KMS-11 (cell line): ENCODE data around the gene KLF4.

Source experiments
- H2AFZ ChIP-seq: fragments of 200-600 bp; sonication (generic); 2 replicates; pipeline ENCODE4 v1.6.1; 2016; ENCODE audit warnings: antibody characterized with exemption, mixed run types, low read depth
- H3K27ac ChIP-seq: fragments of 200-600 bp; sonication (generic); 2 replicates; pipeline ENCODE4 v1.6.1; 2016; ENCODE audit warnings: mild to moderate bottlenecking, mixed run types
- H3K27me3 ChIP-seq: fragments of 200-600 bp; sonication (generic); 2 replicates; pipeline ENCODE4 v1.6.1; 2017; ENCODE audit warnings: mild to moderate bottlenecking, low read depth, mixed run types, moderate library complexity; ENCODE audit not compliant: insufficient read depth
- H3K36me3 ChIP-seq: fragments of 200-600 bp; sonication (generic); 2 replicates; pipeline ENCODE4 v1.6.1; 2017; ENCODE audit warnings: mild to moderate bottlenecking, mixed run types; ENCODE audit not compliant: insufficient read depth
- H3K4me1 ChIP-seq: fragments of 200-600 bp; sonication (generic); 2 replicates; pipeline ENCODE4 v1.6.1; 2016; ENCODE audit warnings: mild to moderate bottlenecking, low read depth, mixed run types; ENCODE audit not compliant: poor library complexity, severe bottlenecking
- H3K4me2 ChIP-seq: fragments of 200-600 bp; sonication (generic); 2 replicates; pipeline ENCODE4 v1.7.0; 2016; ENCODE audit warnings: mild to moderate bottlenecking, mixed run types
- H3K4me3 ChIP-seq: fragments of 200-600 bp; sonication (generic); IDR thresholded peaks from 2 replicates; pipeline ENCODE4 v1.6.1; 2017; ENCODE audit warnings: low read depth, low read length, mixed read lengths; ENCODE audit not compliant: insufficient read depth
- H3K79me2 ChIP-seq: fragments of 200-600 bp; sonication (generic); 2 replicates; pipeline ENCODE4 v1.6.1; 2016; ENCODE audit warnings: low read depth, mixed run types; ENCODE audit not compliant: insufficient read depth
- H3K9ac ChIP-seq: fragments of 200-600 bp; sonication (generic); 2 replicates; pipeline ENCODE4 v1.6.1; 2016; ENCODE audit warnings: mild to moderate bottlenecking, mixed run types
- H4K20me1 ChIP-seq: fragments of 200-600 bp; sonication (generic); 2 replicates; pipeline ENCODE4 v1.6.1; 2016; ENCODE audit warnings: mild to moderate bottlenecking, mixed run types; ENCODE audit not compliant: insufficient read depth
- CTCF ChIP-seq: fragments of 200-600 bp; sonication (generic); conservative IDR thresholded peaks from 2 replicates; pipeline ENCODE4 v1.6.1; 2017; ENCODE audit warnings: low read depth, mild to moderate bottlenecking, antibody characterized with exemption, low read length, moderate library complexity, mixed read lengths

Gene KLF4

DNA sequence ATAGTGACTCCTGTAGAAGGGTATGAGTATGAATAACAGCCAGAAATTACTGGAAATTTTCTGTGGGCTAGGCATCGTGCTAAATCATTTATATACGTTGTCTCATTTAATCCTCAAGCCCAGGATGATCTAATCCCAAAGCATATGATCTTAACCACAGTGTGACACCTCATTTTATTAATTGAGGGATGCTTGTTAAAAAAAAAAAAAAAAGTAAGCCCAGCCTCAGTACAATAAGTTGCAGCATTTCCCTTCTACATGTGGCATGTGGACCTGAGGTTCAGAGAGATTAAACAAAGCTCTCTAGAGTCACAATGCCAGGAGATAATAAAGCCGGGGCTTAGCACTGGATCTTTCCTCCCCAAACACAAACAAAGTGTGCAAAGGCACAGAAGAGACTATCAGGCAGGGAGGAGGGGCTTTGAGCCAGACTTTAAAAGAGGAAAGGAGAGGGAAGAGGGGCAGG, 49.5 kb downstream of the KLF4 start:
- Histone ChIP-seq H3K79me2 (no peaks in the 10 kb centered on the region), H2AFZ (no peak overlapping the region), H3K27ac (no peak overlapping the region), H3K4me1 (peaks cover 8% of the 10 kb centered on the region), H3K4me2 (no peak overlapping the region), H3K9ac (no peak overlapping the region), H3K27me3 (no peaks in the 10 kb centered on the region), H4K20me1 (no peaks in the 10 kb centered on the region), H3K36me3 (no peaks in the 10 kb centered on the region), H3K4me3 (no peak overlapping the region)
- TF ChIP-seq CTCF = no peak

GRCh38 chr9:107438211-107439031, 51.1 kb downstream of the KLF4 start:
- Histone ChIP-seq H3K4me2 (no peak overlapping the region), H2AFZ (0 out of 2 replicates have a peak overlapping the region, but pooled peaks have one; percentile 14), H3K36me3 (no peaks in the 10 kb centered on the region), H3K79me2 (no peaks in the 10 kb centered on the region), H3K27me3 (no peaks in the 10 kb centered on the region), H3K4me3 (no peak overlapping the region), H4K20me1 (no peaks in the 10 kb centered on the region), H3K27ac (no peak overlapping the region), H3K9ac (no peak overlapping the region), H3K4me1 (peaks cover 8% of the 10 kb centered on the region)
- no peak for TF ChIP-seq CTCF

GRCh38 chr9:107437716-107438115, 51.9 kb downstream of the KLF4 start:
- Histone ChIP-seq H3K4me3 (no peak overlapping the region), H3K79me2 (no peaks in the 10 kb centered on the region), H3K9ac (no peak overlapping the region), H3K27me3 (no peaks in the 10 kb centered on the region), H3K36me3 (no peaks in the 10 kb centered on the region), H4K20me1 (no peaks in the 10 kb centered on the region), H3K4me2 (no peak overlapping the region), H2AFZ (no peak overlapping the region), H3K27ac (no peak overlapping the region), H3K4me1 (peaks cover 8% of the 10 kb centered on the region)
- TF ChIP-seq CTCF = no peak

GRCh38 chr9:107435415-107435814, 54.2 kb downstream of the KLF4 start:
- H3K4me3 ChIP-seq = no peak overlapping the region
- no peak overlapping the region for H3K4me2 ChIP-seq
- H3K9ac ChIP-seq = no peak overlapping the region
- peaks cover 8% of the 10 kb centered on the region for H3K4me1 ChIP-seq
- TF ChIP-seq CTCF = no peak
- H3K27me3 ChIP-seq = no peaks in the 10 kb centered on the region
- no peaks in the 10 kb centered on the region for H4K20me1 ChIP-seq
- H2AFZ ChIP-seq = no peak overlapping the region
- no peak overlapping the region for H3K27ac ChIP-seq
- H3K79me2 ChIP-seq = no peaks in the 10 kb centered on the region
- H3K36me3 ChIP-seq = no peaks in the 10 kb centered on the region
